ENCODE data around the gene PODXL2. TPM values are rescaled to one million over a fixed set of nuclear protein-coding genes. Genes with fewer than 3 reads are reported as not detected.

PODXL2 gene
- total and polyA plus RNA-seq, 9 donors, result 4.7 to 8.9 (median 7.4) TPM

DNA sequence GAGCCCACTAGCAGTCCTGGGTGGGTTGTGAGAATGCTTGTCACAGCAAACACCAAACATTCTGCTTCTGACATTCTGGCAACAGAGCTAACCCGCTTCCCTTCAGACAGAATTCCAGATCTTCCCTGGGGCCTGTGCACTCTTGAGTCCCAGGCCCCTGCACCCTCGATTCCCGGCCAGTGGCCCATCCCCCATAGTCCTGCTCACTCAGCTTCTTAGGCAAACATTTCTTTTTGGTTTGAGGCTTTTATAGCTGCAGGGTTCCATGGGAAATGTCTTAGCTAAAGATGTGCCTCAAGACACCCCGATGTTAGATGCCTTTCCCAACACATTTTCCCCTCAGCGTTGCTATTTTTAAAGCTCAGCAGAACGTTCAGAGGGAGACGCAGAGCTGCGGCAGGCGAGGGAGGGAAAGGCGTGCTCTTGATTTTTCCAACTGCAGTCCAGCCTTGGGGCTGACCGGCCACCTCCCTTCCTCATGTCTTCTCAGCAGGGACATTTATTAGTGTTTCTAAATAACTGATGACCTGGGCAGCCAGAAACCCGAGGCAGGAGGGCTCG is 78.9 kb downstream of the PODXL2 start:
- peak; percentile 78 for DNase-seq

DNA sequence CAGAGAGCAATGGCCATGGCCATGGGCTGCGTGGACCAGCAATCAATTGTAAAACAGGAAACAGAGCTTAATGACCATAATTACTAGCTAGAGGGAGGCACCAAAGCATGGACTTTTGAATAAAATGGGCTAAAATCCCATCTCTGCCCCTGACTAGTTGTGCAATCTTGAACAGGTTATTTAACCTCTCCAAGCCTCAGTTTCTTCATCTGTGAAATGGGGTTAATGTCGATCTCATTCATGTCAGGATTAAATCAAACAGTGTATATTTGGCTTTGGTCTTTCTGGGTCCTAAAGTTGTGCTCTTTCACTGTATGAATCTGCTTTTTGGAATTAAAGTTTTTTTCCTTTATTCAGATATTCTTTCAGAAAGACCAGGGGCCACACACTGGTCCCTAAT is 79.9 kb downstream of the PODXL2 start:
- H3K27me3 ChIP-seq (ENCODE audit: control insufficient read depth, insufficient read depth, low read length), result no peaks in the 10 kb centered on the region
- no peak overlapping the region for H3K4me3 ChIP-seq (ENCODE audit: low read length)
- H3K4me1 ChIP-seq (ENCODE audit: control insufficient read depth, insufficient read depth, low read length), result peaks cover 43% of the 10 kb centered on the region
- peak overlapping the region; percentile 78 for H3K27ac ChIP-seq (ENCODE audit: low read length)
- WGBS (ENCODE audit: insufficient coverage), result 67% methylated on average over 1 of the region's 2 CpGs
- H3K9me3 ChIP-seq (replicated peaks; ENCODE audit: control insufficient read depth, low read depth, low read length), result no peaks in the 10 kb centered on the region
- H3K36me3 ChIP-seq (ENCODE audit: control insufficient read depth, insufficient read depth, low read length), result peaks cover 11% of the 10 kb centered on the region
- no peak for DNase-seq

More for the DNA sequence above, 78.9 kb downstream of the PODXL2 start:
- peaks cover 34% of the 10 kb centered on the region for H3K4me1 ChIP-seq (ENCODE audit: control insufficient read depth, insufficient read depth, low read length)
- H3K36me3 ChIP-seq (ENCODE audit: control insufficient read depth, insufficient read depth, low read length), result peaks cover 9% of the 10 kb centered on the region
- H3K4me3 ChIP-seq (ENCODE audit: low read length), result no peak overlapping the region
- H3K9me3 ChIP-seq (replicated peaks; ENCODE audit: control insufficient read depth, low read depth, low read length), result no peaks in the 10 kb centered on the region
- H3K27me3 ChIP-seq (ENCODE audit: control insufficient read depth, insufficient read depth, low read length), result no peaks in the 10 kb centered on the region
- WGBS (ENCODE audit: insufficient coverage), result 18% methylated on average over 7 of the region's 13 CpGs
- peak overlapping the region; percentile 78 for H3K27ac ChIP-seq (ENCODE audit: low read length)

DNA sequence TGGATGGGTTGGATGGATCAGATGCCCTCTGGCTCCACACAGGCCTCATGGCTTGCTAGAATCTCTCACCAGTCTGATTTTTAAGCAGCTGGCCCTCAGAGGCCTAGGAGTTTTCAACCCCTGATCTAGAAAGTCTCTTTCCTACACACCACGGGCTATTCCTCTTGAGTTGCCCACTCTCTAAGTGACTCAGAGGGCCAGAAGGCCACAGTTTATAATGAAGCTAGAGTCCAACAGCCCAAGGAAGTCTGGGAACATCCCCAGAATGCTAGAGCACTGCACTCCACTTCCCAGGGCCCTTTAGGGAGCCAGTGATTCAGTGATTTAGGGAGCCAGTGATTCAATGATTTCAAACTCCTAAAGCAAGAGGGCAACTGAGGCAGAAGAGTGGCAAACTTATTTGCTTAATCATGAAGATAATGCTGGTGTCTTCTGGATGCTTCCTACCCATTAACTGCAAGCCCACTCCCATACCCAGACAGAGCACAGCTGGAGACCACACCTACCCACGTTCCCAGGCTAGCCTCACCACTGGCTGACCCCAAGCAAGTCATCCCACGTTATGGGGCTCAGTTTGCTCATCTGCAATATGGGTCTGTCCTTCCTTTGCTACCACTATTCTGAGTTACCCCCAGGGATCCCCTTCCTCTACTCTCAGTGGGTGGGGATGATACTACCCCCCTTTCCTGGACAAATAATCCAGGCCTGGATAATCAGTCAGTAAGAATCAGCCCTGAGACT is 80.5 kb downstream of the PODXL2 start:
- no peak for DNase-seq
- H3K4me3 ChIP-seq (ENCODE audit: low read length), result no peak overlapping the region
- no peaks in the 10 kb centered on the region for H3K27me3 ChIP-seq (ENCODE audit: control insufficient read depth, insufficient read depth, low read length)
- peaks cover 49% of the 10 kb centered on the region for H3K4me1 ChIP-seq (ENCODE audit: control insufficient read depth, insufficient read depth, low read length)
- H3K9me3 ChIP-seq (replicated peaks; ENCODE audit: control insufficient read depth, low read depth, low read length), result no peaks in the 10 kb centered on the region
- WGBS (ENCODE audit: insufficient coverage), result 40% methylated on average over 2 of the region's 3 CpGs
- H3K36me3 ChIP-seq (ENCODE audit: control insufficient read depth, insufficient read depth, low read length), result peaks cover 11% of the 10 kb centered on the region
- peak overlapping the region; percentile 31 for H3K27ac ChIP-seq (ENCODE audit: low read length)

GRCh38 chr3:127710155-127710941 is 81.4 kb downstream of the PODXL2 start:
- Histone ChIP-seq H3K4me3 (ENCODE audit: low read length) (no peak overlapping the region), H3K27ac (ENCODE audit: low read length) (no peak overlapping the region), H3K9me3 (replicated peaks; ENCODE audit: control insufficient read depth, low read depth, low read length) (no peaks in the 10 kb centered on the region), H3K27me3 (ENCODE audit: control insufficient read depth, insufficient read depth, low read length) (no peaks in the 10 kb centered on the region), H3K36me3 (ENCODE audit: control insufficient read depth, insufficient read depth, low read length) (peaks cover 13% of the 10 kb centered on the region), H3K4me1 (ENCODE audit: control insufficient read depth, insufficient read depth, low read length) (peaks cover 55% of the 10 kb centered on the region)
- DNase-seq, result no peak
- 80% methylated on average over 16 of the region's 18 CpGs for WGBS (ENCODE audit: insufficient coverage)

DNA sequence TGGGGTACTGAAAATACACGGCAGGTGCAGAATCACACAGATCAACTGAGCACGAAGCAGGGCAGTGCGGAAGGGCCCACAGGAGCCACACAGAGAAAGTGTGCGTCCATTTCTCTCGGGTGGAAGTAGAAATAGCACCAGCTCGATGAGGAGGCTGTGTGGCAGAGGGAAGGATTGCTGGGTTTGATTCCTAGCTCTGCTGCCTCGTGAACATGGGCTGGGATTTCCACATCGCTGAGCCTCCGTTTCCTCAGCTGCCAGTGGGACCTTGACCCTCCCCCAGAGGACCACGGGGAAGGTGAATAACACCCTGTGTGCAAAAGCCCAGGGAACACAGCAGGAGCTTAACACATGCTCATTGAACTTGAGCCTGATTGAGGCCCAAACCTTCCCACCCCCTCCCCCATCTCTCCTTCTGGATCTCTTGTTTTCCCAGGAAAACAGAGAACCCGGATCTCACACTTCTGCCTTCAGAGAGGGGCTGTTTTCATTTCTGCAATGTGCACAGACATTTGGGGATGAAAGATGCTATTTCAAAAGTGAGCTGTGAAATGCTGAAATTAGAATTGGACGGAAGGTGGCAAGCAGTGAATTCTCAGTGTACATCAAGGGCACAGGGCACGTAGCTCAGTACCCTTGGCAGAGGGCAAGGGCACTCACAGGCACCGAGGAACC is 82.2 kb downstream of the PODXL2 start:
- Histone ChIP-seq H3K36me3 (ENCODE audit: control insufficient read depth, insufficient read depth, low read length) (peaks cover 10% of the 10 kb centered on the region), H3K4me1 (ENCODE audit: control insufficient read depth, insufficient read depth, low read length) (peaks cover 52% of the 10 kb centered on the region), H3K9me3 (replicated peaks; ENCODE audit: control insufficient read depth, low read depth, low read length) (no peaks in the 10 kb centered on the region), H3K4me3 (ENCODE audit: low read length) (no peak overlapping the region), H3K27ac (ENCODE audit: low read length) (no peak overlapping the region), H3K27me3 (ENCODE audit: control insufficient read depth, insufficient read depth, low read length) (no peaks in the 10 kb centered on the region)
- no peak for DNase-seq
- 66% methylated on average over 13 of the region's 14 CpGs for WGBS (ENCODE audit: insufficient coverage)

DNA sequence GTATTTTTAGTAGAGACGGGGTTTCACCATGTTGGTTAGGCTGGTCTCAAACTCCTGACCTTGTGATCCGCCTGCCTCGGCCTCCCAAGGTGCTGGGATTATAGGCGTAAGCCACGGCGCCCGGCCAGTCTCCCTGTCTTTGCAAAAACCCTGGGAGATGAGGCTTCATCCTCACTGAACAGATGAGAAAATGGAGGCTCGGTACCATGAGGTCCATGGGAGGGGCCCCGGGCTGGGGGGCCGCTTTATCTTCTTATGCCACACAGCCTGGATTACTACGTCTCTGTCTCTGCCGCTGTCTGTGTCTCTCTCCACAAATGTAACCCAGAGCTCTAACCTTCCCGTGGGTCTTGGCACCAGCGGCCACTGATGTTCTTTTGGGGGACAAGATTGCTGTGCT is 82.9 kb downstream of the PODXL2 start:
- no peaks in the 10 kb centered on the region for H3K27me3 ChIP-seq (ENCODE audit: control insufficient read depth, insufficient read depth, low read length)
- H3K27ac ChIP-seq (ENCODE audit: low read length), result no peak overlapping the region
- H3K4me1 ChIP-seq (ENCODE audit: control insufficient read depth, insufficient read depth, low read length), result peaks cover 53% of the 10 kb centered on the region
- 87% methylated on average over 11 of the region's 14 CpGs for WGBS (ENCODE audit: insufficient coverage)
- no peaks in the 10 kb centered on the region for H3K9me3 ChIP-seq (replicated peaks; ENCODE audit: control insufficient read depth, low read depth, low read length)
- peaks cover 10% of the 10 kb centered on the region for H3K36me3 ChIP-seq (ENCODE audit: control insufficient read depth, insufficient read depth, low read length)
- DNase-seq, result no peak
- H3K4me3 ChIP-seq (ENCODE audit: low read length), result no peak overlapping the region

- 75% methylated on average over 9 of the region's 9 CpGs for WGBS (ENCODE audit: insufficient coverage)
- peaks cover 55% of the 10 kb centered on the region for H3K4me1 ChIP-seq (ENCODE audit: control insufficient read depth, insufficient read depth, low read length)
- H3K27ac ChIP-seq (ENCODE audit: low read length), result peak overlapping the region; percentile 82
- DNase-seq, result no peak
- no peak overlapping the region for H3K4me3 ChIP-seq (ENCODE audit: low read length)
- H3K27me3 ChIP-seq (ENCODE audit: control insufficient read depth, insufficient read depth, low read length), result no peaks in the 10 kb centered on the region
- peaks cover 10% of the 10 kb centered on the region for H3K36me3 ChIP-seq (ENCODE audit: control insufficient read depth, insufficient read depth, low read length)
- H3K9me3 ChIP-seq (replicated peaks; ENCODE audit: control insufficient read depth, low read depth, low read length), result no peaks in the 10 kb centered on the region
Measured at GRCh38 chr3:127712461-127712860, 83.5 kb downstream of the PODXL2 start.

GRCh38 chr3:127712881-127713771 is 84.1 kb downstream of the PODXL2 start:
- Histone ChIP-seq H3K4me1 (ENCODE audit: control insufficient read depth, insufficient read depth, low read length) (peaks cover 56% of the 10 kb centered on the region), H3K36me3 (ENCODE audit: control insufficient read depth, insufficient read depth, low read length) (peaks cover 10% of the 10 kb centered on the region), H3K27me3 (ENCODE audit: control insufficient read depth, insufficient read depth, low read length) (no peaks in the 10 kb centered on the region), H3K27ac (ENCODE audit: low read length) (peak overlapping the region; percentile 82), H3K4me3 (ENCODE audit: low read length) (no peak overlapping the region), H3K9me3 (replicated peaks; ENCODE audit: control insufficient read depth, low read depth, low read length) (no peaks in the 10 kb centered on the region)
- 62% methylated on average over 5 of the region's 9 CpGs for WGBS (ENCODE audit: insufficient coverage)
- DNase-seq, result no peak

DNA sequence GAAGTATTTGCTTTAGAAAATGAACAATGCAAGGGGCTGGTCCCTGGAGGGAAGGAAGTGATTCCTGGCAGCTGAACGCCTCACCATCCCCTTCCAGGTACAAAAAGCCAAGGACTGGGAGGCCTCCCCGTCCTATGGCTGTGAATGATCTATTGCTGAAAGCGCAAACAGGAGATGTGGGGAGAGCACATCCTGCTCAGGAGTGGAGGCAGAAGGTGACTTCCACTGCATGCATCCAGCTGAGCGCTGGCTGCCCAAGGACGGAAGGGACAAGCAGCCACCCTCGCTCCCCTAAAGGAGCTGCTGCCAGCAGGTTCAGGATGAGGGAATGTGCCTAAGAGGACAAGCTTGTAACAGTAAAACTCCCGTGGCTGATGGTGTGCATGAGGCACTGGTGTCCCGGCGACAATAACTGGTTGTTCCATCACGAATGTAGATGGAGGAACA is 85.2 kb downstream of the PODXL2 start:
- Histone ChIP-seq H3K36me3 (ENCODE audit: control insufficient read depth, insufficient read depth, low read length) (peaks cover 13% of the 10 kb centered on the region), H3K27me3 (ENCODE audit: control insufficient read depth, insufficient read depth, low read length) (no peaks in the 10 kb centered on the region), H3K27ac (ENCODE audit: low read length) (peak overlapping the region; percentile 82), H3K9me3 (replicated peaks; ENCODE audit: control insufficient read depth, low read depth, low read length) (no peaks in the 10 kb centered on the region), H3K4me1 (ENCODE audit: control insufficient read depth, insufficient read depth, low read length) (peaks cover 55% of the 10 kb centered on the region), H3K4me3 (ENCODE audit: low read length) (no peak overlapping the region)
- peak; percentile 59 for DNase-seq
- 72% methylated on average over 7 of the region's 10 CpGs for WGBS (ENCODE audit: insufficient coverage)

All from muscle of leg (tissue), 11 donors.